Activated CD8-positive, alpha-beta memory T cell treated with anti-CD3 and anti-CD28 coated beads for 48 hours (primary cell): ENCODE data around the gene KCNK5.

Source experiments
- DNase-seq, 3 experiments: peaks; one replicate each; pipeline ENCODE4 v3.0.0-alpha.2; 2020; ENCODE audit warnings: low read depth in 2 of 3, low spot score in 2 of 3

KCNK5 gene

GRCh38 chr6:39243809-39244208, 14.5 kb upstream of the KCNK5 start:
- no peak for DNase-seq

DNA sequence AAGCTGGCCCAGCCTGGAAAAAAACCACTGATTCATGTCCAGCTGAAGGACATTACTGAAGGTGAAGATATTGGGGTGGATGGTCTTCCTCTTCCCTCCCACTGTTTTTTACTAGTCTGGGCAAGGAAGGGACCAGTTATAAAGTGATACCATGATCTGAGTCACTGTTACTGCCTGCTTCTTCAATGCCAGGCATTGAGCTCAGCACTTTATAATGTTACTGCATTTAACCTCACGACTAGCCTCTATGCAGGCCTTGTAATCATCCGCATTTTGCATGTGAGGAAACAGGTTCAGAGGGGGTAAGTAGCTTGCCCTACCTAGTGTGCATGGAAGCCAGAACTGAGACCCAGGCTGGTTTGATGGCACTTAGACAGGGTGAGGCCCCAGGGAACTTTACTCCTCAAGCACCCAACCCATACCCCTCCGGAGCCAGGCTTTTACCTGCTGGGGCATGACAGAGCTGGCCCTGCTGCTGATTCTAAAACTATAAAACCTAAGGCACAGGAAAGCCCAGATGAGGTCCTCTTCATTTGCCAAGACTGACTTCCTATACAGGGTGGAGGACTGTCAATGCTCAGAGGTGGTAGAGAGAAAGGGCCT, 11.0 kb upstream of the KCNK5 start:
- no peak for DNase-seq

- DNase-seq: no peak
Observed at GRCh38 chr6:39239527-39240154, 10.4 kb upstream of the KCNK5 start.

- no peak for DNase-seq
Observed at GRCh38 chr6:39236742-39237141, 7.5 kb upstream of the KCNK5 start.

DNA sequence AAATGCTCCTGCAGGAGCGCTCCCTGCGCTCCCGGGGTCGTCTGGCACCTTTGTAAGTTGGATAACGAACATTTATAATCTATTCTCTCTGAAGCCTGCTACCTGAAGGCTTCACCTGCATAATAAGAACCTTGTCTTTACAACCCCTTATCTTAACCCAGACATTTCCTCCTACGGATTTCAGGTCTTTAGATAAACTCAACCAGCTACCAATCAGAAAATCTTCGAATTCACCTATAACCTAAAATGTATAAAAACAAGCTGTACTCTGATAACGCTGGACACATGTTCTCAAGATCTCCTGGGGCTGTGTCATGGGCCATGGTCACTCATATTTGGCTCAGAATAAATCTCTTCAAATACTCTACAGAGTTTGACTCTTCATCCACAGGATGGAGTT, 4.1 kb upstream of the KCNK5 start:
- no peak for DNase-seq

- DNase-seq: no peak
Observed at GRCh38 chr6:39231521-39232243, 2.4 kb upstream of the KCNK5 start.

GRCh38 chr6:39230654-39231035, 1.4 kb upstream of the KCNK5 start:
- no peak for DNase-seq

GRCh38 chr6:39228111-39228971, 934 bp downstream of the KCNK5 start:
- DNase-seq: no peak

DNA sequence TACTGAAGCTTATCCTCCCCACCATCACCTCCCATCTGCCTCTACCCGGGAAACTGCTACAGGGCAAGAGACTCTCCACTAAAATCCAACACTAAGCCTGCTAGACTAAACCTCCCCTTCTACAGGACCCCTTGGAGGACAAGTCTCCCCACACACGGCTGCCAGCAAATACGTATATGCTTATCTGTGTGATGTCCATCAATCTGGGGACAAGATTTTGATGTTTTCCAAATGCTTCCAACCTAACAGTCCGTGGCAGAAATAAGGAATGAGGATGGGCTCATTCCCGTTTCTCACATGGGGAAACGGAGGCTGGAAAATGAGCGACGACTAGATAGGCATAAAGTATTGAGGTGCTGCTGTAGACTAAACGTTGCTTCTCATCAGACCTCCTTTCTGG, 1.8 kb downstream of the KCNK5 start:
- no peak for DNase-seq

- DNase-seq: no peak
Observed at GRCh38 chr6:39226639-39227329, 2.5 kb downstream of the KCNK5 start.

- peak in 2 of 3 experiments; percentile 27 to 35 for DNase-seq
Observed at GRCh38 chr6:39225946-39226437, 3.3 kb downstream of the KCNK5 start.

DNA sequence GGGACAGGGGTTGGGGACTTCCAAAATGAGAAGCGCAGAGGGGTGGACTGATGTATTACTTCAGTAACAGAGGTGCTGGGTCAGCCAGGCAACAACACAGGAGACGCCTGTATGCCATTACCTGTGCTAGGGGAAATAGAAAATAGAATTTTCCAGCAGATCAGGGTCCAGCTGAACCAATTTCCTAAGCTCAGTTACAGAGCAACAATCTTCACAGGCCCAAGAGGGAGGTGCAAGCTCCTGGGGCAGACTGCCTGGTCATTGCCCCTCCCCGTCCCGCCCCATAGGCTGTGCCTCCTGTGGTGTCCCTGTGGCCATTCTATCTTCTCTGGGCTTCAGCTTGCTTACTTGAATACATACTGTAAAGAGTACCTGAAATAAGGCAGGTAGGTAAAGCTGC, 3.7 kb downstream of the KCNK5 start:
- no peak for DNase-seq

DNA sequence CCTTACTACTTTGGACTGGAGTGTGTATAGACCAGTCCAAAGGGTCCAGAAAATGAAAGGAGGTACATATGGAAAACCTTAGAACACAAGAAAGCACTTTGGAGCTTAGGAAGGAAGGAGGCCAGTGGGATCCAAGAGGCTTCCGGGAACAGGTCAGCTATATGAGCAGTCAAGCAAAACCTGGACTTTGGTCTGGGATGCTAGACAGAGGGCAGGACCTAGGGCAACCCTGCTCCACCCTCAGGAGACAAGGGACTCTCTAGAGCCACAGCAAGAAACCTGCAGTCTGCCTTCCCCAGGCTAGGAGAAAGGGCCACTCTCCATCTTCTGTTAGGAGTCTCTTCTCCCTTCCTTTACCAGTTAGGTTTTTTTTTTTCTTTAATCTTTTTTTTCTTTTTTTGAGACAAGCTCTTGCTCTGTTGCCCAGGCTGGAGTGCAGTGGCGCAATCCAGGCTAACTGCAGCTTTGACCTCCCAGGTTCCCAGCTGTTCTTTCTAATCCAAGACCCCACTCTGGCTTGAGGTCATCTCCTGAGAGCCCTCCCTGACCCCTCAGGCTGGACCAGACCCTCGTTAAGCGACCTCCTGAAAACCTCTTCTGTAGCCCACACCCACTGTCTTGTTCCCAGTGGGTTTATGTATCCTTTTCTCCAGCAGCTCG, 4.6 kb downstream of the KCNK5 start:
- no peak for DNase-seq

DNA sequence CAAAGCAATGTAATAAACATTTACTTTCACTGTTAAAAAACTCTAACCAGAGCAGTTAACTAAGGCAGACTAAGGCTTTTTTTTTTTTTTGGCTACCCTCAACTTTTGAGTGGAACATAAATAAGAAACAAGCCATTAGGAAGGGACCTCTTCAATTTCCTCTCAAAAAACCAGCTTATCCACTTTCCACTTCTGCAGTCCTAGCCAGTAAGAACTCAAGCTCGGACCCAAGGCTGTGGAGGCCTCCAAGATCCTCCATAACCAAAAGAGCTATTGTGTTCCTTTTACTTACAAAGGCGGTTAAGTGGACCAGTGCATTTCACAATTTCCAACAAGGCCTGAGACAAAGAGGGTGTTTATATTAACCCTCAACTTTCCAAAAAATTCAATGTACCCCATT, 5.3 kb downstream of the KCNK5 start:
- DNase-seq: no peak

DNA sequence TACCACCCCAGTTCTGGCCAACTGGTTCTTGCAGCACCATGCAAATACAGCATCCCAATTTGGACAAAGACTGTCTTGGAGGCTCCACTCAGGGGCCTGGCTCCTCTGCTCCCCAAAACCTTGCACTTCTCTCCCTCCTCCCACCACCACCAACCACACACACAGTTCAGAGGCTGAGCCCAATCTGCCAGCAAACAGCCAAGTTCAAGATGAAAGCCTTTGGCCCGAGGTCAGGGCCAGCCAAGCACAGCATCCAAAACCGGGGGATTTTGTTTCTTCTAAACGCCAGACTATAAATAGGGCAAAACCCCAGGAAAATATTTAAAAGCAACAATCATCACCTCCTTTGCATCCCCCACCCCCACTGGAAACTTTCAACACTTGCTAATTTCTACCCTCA, 5.7 kb downstream of the KCNK5 start:
- no peak for DNase-seq

DNA sequence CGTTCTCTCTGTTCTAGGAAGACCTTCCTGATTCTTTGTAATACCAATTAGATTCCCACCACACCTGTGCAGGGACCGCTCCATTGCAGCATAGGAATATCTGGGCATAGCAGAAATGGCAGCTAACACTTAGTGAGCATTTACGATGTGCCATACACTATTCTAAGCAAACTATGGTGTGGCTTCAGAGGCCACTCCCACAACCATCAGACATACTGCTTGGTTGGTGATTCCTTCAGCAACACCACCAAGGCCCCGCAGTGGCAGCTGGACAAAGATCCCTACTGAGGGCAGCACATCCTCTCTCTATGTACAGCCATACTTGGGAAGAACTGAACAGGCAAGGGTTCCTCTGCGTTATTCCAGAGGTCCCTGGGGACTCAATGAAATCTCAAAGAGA, 6.2 kb downstream of the KCNK5 start:
- no peak for DNase-seq

DNA sequence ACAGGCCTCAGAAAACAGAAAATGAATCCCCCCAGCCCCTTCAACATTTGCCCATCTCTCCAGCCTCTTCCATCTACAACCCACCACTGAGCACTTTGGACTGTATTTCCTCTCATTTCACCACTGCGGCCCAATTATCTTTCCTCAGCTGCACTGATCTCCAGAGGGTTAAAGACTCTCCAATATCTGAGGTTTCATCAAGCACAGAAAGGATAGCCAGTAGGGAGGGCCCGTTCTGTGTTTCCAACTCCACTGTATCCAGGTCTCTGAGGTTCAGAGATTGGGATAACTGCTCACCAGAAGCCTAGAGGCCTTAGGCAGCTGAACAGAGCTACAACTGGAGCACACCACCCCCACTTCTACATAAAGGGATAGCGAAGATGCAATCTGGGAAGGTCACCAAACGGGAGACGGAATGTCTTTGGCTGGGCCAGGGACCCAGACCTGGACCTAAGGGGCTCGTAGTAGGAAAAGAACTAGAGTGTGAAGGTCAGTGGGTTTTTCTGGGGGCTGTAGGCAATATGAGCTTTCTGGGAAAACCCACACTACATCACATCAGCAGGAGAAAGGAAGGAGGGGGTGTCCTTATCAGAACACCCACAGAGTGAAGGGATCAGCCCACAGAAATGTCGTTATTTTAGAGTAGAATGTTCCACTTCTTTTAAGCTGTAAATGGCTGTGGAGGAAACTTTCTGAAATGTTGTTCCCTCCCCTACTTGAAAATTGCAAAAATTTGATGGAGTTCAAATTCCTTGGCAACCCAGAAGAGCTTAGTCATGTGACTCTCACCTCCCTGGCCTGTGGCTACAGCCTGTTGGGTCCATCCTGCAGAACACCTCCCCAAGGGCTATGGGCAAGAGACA, 7.3 kb downstream of the KCNK5 start:
- no peak for DNase-seq

DNA sequence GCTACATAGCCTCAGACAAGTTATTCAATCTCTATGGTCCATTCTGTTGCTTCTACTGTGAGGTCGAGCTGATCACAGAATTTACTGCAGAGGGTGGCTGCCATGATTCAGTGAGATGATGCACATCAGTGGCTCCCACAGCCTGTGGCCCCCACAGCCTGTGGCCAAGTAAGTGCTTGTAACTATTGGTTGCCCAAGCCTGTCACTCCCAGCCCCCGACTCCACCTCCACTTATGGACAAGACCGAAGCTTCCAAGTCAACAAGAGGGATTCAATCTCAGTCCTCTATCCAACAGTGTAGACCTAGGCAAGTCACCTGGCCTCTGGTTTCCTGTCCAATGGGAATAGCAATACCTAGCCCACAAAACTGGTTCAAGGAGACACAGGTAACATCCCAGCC, 8.2 kb downstream of the KCNK5 start:
- DNase-seq: no peak

DNA sequence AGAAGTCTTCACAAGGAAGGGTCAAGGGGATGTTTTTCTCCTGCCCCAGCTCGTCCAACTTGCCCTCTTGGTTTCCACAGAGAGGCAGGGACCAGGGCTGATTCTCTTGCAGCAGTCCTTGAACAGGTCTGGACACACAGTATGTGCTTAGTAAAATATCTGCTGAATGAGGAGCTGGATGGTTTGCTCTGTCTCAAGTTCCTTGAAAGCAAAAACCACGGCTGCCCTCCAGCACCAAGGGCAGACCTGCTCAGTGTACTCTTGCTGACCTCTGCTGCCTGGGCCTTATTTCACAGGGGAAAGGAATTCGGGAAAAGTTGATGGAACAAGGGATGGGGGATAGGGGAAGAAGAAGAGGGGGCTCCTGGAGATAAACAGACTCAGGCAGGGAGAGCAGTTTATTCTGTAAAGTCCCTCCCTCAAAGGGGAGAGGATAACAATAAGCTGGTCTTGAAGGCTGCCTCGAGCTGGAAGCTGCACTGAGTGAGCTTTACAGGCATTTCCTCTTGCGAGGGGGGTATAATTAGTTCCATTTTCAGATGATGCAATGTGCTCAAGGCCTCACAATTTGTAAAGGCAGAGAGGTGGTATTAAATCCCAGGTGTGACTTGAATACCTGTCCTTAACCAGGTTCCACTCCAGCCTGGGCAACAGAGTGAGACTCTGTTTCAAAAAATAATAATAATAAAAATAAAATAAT, 10.3 kb downstream of the KCNK5 start:
- DNase-seq: no peak
